ENCODE data around the gene PDGFRB. TPM values are rescaled to one million over a fixed set of nuclear protein-coding genes. Genes with fewer than 3 reads are reported as not detected.

PDGFRB gene
- total RNA-seq, 1 experiment from 2014 or later: 0.63 TPM

- H3K4me1 Mint-ChIP-seq (ENCODE audit: insufficient read depth, unreplicated experiment): peaks cover 48% of the 10 kb centered on the region
- H3K9me3 Mint-ChIP-seq (ENCODE audit: unreplicated experiment): no peaks in the 10 kb centered on the region
- CTCF ChIA-PET: interaction anchor here (0.6 to 4.0 kb wide), 9 partner anchors 9 to 1959 kb away, joined by 3 to 26 read pairs (median 3); no protein-coding TSS in a partner anchor
- intact Hi-C loops (cut with micrococcal nuclease): no loop called here
- H3K27ac Mint-ChIP-seq (ENCODE audit: low read depth, unreplicated experiment): peak overlapping the region; percentile 89
- peak overlapping the region; percentile 35 for H3K4me3 Mint-ChIP-seq (ENCODE audit: unreplicated experiment)
- TF ChIP-seq CTCF (IDR thresholded peaks at IDR 0.05; ENCODE audit: unreplicated experiment): no peak
- no peaks in the 10 kb centered on the region for H3K36me3 Mint-ChIP-seq (ENCODE audit: insufficient read depth, unreplicated experiment)
- no peaks in the 10 kb centered on the region for H3K27me3 Mint-ChIP-seq (ENCODE audit: insufficient read depth, unreplicated experiment)
- no TSS peak for BruUV-seq (replicated peaks)
- POLR2A ChIA-PET: interaction anchor here (0.6 to 0.9 kb wide), 6 partner anchors 13 to 901 kb away, joined by 3 to 4 read pairs (median 4); no protein-coding TSS in a partner anchor
- peak; percentile 96 for DNase-seq (ENCODE audit: unreplicated experiment)
Measured at GRCh38 chr5:150142959-150143349, 12.7 kb downstream of the PDGFRB start.

DNA sequence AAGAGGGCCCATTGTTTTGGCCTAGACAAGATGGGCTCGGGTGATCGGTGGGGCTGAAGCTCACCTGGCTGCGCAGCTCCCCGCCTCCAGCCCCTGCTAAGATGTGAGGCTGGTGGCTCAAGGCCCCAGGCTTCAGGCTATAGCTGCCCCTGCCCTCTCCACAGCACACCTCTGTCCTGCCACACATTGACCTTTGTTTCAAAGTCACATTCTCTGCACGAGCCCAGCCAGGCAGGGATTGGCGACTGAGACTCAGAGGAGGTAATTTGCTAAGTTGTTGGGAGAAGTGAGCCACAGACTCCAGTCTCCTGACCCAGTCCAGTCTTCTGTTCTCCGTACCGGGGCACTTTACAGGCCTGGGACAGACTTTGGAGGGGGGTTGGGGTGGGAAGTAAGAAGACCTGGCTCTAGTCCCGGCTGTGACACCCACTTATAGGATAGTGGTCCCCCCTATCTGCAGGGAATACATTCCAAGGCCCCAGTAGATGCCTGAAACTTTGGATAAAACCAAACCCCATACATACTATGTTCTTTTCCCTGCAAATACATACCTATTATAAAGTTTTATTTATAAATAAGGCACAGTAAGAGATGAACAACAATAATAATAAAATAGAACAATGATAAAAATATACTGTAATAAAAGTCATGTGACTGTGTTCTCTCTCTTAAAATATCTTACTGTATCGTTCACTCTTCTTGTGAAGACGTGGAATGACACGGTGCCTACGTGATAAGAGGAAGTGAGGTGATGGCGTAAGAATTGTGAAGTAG lies 13.3 kb downstream of the PDGFRB start:
- no peak for DNase-seq (ENCODE audit: unreplicated experiment)
- H3K4me3 Mint-ChIP-seq (ENCODE audit: unreplicated experiment): peak overlapping the region; percentile 35
- no peak for TF ChIP-seq CTCF (IDR thresholded peaks at IDR 0.05; ENCODE audit: unreplicated experiment)
- ChIA-PET CTCF (interaction anchor here (0.6 to 4.3 kb wide), 6 partner anchors 9 to 208 kb away, joined by 3 to 29 read pairs (median 4); no protein-coding TSS in a partner anchor), POLR2A (interaction anchor here (0.9 kb wide), 2 partner anchors 16 to 63 kb away, joined by 4 read pairs; no protein-coding TSS in a partner anchor)
- H3K27me3 Mint-ChIP-seq (ENCODE audit: insufficient read depth, unreplicated experiment): no peaks in the 10 kb centered on the region
- intact Hi-C loops (cut with micrococcal nuclease): no loop called here
- H3K4me1 Mint-ChIP-seq (ENCODE audit: insufficient read depth, unreplicated experiment): peaks cover 54% of the 10 kb centered on the region
- TSS peak; percentile 51 for BruUV-seq (replicated peaks)
- no peaks in the 10 kb centered on the region for H3K9me3 Mint-ChIP-seq (ENCODE audit: unreplicated experiment)
- H3K27ac Mint-ChIP-seq (ENCODE audit: low read depth, unreplicated experiment): peak overlapping the region; percentile 89
- H3K36me3 Mint-ChIP-seq (ENCODE audit: insufficient read depth, unreplicated experiment): no peaks in the 10 kb centered on the region

DNA sequence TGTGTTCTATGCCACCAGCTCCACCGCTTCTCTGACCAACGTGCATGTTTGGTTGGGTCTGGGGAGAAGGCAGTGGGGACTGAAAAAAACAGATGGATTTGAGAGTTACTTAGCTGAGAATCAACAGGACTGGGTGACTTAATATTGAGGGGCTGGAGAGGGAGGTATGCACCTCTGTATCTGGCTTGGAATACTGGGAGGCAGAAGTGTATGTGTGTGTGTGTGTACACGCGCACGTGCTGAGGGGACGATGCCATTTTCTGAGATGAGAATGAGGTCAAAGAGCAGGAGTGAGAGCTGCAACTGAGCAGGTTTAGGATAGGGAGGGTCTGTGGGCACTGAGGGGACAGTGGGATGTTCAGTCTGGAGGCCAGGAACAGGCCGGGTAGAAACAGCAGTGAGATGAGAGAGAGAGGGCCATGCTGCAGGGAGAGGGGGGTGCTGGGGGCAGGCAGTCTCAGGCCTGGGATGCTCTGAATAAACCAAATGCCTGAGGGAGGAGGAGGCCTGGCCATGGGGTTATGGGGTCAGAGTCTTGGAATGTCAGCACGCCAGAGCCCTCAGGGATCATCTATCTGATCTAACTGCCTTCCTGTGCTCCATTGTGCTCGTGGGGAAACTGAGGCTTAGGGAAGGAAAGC lies 14.0 kb downstream of the PDGFRB start:
- no TSS peak for BruUV-seq (replicated peaks)
- Mint-ChIP-seq H3K27me3 (ENCODE audit: insufficient read depth, unreplicated experiment) (no peaks in the 10 kb centered on the region), H3K4me3 (ENCODE audit: unreplicated experiment) (no peak overlapping the region), H3K36me3 (ENCODE audit: insufficient read depth, unreplicated experiment) (no peaks in the 10 kb centered on the region), H3K9me3 (ENCODE audit: unreplicated experiment) (no peaks in the 10 kb centered on the region), H3K27ac (ENCODE audit: low read depth, unreplicated experiment) (peak overlapping the region; percentile 47), H3K4me1 (ENCODE audit: insufficient read depth, unreplicated experiment) (peaks cover 54% of the 10 kb centered on the region)
- DNase-seq (ENCODE audit: unreplicated experiment): no peak
- CTCF ChIA-PET: interaction anchor here (0.6 to 4.3 kb wide), 4 partner anchors 12 to 89 kb away, joined by 3 to 29 read pairs (median 4); no protein-coding TSS in a partner anchor
- POLR2A ChIA-PET: interaction anchor here (0.5 kb wide), 1 partner anchor 10 kb away, joined by 3 read pairs; no protein-coding TSS in a partner anchor
- TF ChIP-seq CTCF (IDR thresholded peaks at IDR 0.05; ENCODE audit: unreplicated experiment): no peak
- intact Hi-C loops (cut with micrococcal nuclease): no loop called here

DNA sequence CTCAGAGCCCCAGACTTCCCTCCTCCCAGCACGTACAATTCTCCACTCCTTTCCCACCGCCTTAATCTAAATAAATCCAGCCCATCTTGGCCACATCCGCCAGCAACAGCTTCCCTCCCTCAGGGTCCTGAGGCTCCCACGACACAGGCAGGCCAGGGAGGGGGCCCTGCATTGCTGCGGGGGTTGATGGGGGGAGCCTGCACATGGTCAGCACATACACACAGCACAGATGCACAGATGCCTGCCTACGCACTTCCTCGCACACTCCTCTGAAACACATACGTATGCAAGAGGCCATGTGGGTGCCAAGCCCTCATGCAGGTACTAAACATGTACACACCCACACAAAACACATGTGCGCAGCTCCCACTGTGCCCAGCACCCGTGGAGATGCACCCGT lies 14.8 kb downstream of the PDGFRB start:
- CTCF ChIA-PET: interaction anchor here (0.5 to 4.3 kb wide), 4 partner anchors 11 to 209 kb away, joined by 3 to 29 read pairs (median 4); no protein-coding TSS in a partner anchor
- no peak overlapping the region for H3K4me3 Mint-ChIP-seq (ENCODE audit: unreplicated experiment)
- no peaks in the 10 kb centered on the region for H3K27me3 Mint-ChIP-seq (ENCODE audit: insufficient read depth, unreplicated experiment)
- TF ChIP-seq CTCF (IDR thresholded peaks at IDR 0.05; ENCODE audit: unreplicated experiment): no peak
- no peak overlapping the region for H3K27ac Mint-ChIP-seq (ENCODE audit: low read depth, unreplicated experiment)
- H3K9me3 Mint-ChIP-seq (ENCODE audit: unreplicated experiment): no peaks in the 10 kb centered on the region
- H3K4me1 Mint-ChIP-seq (ENCODE audit: insufficient read depth, unreplicated experiment): peaks cover 54% of the 10 kb centered on the region
- BruUV-seq (replicated peaks): no TSS peak
- POLR2A ChIA-PET: interaction anchor here (0.5 kb wide), 1 partner anchor 11 kb away, joined by 3 read pairs; no protein-coding TSS in a partner anchor
- no peaks in the 10 kb centered on the region for H3K36me3 Mint-ChIP-seq (ENCODE audit: insufficient read depth, unreplicated experiment)
- no peak for DNase-seq (ENCODE audit: unreplicated experiment)
- intact Hi-C loops (cut with micrococcal nuclease): no loop called here

Data from MCF 10A (cell line).